Ectodermal cell (in vitro differentiated cells): ENCODE data around the gene BRICD5.

ENCODE experiments used
- H3K27ac ChIP-seq: 2 replicates; pipeline ENCODE4 v1.7.0; 2013; ENCODE audit warnings: mild to moderate bottlenecking, low read depth, low read length; ENCODE audit not compliant: insufficient read depth, poor library complexity, severe bottlenecking
- H3K27me3 ChIP-seq: 2 replicates; pipeline ENCODE4 v1.7.0; 2013; ENCODE audit warnings: mild to moderate bottlenecking, low read length; ENCODE audit not compliant: insufficient read depth, control insufficient read depth, poor library complexity, severe bottlenecking
- H3K36me3 ChIP-seq: one replicate; pipeline ENCODE4 v1.7.0; 2013; ENCODE audit warnings: low read length; ENCODE audit not compliant: control insufficient read depth, insufficient read depth
- H3K4me1 ChIP-seq: one replicate; pipeline ENCODE4 v1.7.0; 2013; ENCODE audit warnings: low read length; ENCODE audit not compliant: control insufficient read depth, insufficient read depth
- H3K4me3 ChIP-seq: 2 replicates; pipeline ENCODE4 v1.7.0; 2013; ENCODE audit warnings: low read depth, low read length, control low read depth; ENCODE audit not compliant: insufficient read depth
- H3K9me3 ChIP-seq: 2 replicates; pipeline ENCODE4 v1.7.0; 2013; ENCODE audit warnings: mild to moderate bottlenecking, low read length, moderate library complexity; ENCODE audit not compliant: control insufficient read depth
- WGBS, 2 experiments: methylation state at CpG; one replicate each; pipeline ENCODE4 v1.1.7; 2013; ENCODE audit warnings: missing lambda C conversion rate in 2 of 2; 5-methylcytosine and 5-hydroxymethylcytosine counted together

BRICD5 gene

DNA sequence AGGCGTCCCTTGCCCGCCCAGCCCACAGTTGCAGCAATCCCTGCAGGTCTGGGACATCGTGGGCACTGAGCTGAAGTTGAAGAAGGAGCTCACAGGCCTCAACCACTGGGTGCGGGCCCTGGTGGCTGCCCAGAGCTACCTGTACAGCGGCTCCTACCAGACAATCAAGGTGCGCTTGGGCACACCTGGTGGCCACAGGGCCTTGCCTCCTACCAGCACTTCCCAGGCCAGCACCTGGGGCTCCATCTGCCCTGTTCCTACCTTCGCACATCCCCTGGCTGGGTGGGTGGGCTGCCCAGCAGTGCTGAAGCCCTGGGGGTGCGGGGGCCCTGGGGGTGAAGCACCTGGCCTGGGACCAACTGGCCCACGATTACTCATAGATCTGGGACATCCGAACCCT is 35.2 kb downstream of the BRICD5 start:
- Histone ChIP-seq H3K27ac (no peak overlapping the region), H3K9me3 (no peaks in the 10 kb centered on the region), H3K4me1 (no peaks in the 10 kb centered on the region), H3K4me3 (no peak overlapping the region), H3K36me3 (peaks cover 18% of the 10 kb centered on the region), H3K27me3 (no peaks in the 10 kb centered on the region)
- 94 to 96% methylated on average over 10 of the region's 10 CpGs for WGBS, 2 experiments

GRCh38 chr16:2174396-2175131 is 36.1 kb downstream of the BRICD5 start:
- H3K27ac ChIP-seq, result no peak overlapping the region
- no peaks in the 10 kb centered on the region for H3K27me3 ChIP-seq
- H3K9me3 ChIP-seq, result no peaks in the 10 kb centered on the region
- WGBS, 2 experiments, result 95 to 96% methylated on average over 21 of the region's 21 CpGs
- no peaks in the 10 kb centered on the region for H3K4me1 ChIP-seq
- peaks cover 18% of the 10 kb centered on the region for H3K36me3 ChIP-seq
- no peak overlapping the region for H3K4me3 ChIP-seq

DNA sequence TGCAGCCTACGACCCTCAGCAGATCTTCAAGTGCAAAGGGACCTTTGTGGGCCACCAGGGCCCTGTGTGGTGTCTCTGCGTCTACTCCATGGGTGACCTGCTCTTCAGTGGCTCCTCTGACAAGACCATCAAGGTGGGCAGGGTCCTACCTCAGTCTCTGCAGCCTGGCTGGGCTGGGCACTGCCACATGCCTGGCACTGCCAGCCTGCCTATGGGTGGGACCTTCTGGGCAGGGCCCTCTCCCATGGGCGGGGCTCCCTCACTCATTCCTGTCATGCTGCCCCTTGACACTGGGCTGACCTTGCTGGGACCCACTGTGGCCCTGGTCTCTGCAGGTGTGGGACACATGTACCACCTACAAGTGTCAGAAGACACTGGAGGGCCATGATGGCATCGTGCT is 36.7 kb downstream of the BRICD5 start:
- WGBS, 2 experiments, result 94 to 97% methylated on average over 4 of the region's 4 CpGs
- peaks cover 21% of the 10 kb centered on the region for H3K36me3 ChIP-seq
- no peak overlapping the region for H3K27ac ChIP-seq
- H3K9me3 ChIP-seq, result no peaks in the 10 kb centered on the region
- no peaks in the 10 kb centered on the region for H3K4me1 ChIP-seq
- H3K4me3 ChIP-seq, result no peak overlapping the region
- H3K27me3 ChIP-seq, result no peaks in the 10 kb centered on the region

DNA sequence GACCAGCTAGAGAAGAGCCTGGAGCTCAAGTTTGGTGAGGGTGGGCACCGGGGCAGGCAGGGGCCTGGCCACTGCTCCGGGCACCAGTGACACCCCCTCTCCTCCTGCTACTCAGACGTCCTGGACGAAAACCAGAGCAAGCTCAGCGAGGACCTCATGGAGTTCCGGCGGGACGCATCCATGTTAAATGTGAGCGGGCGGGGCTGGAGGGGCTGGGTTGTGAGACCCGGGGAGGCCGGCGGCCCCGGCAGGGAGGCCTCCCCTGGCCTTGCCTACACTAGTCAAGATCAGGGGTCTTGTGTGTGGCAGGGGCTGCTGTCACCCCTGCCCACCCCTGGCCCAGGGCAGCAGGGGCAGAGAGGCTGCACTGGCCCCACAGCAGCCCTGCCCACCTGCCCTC is 37.3 kb downstream of the BRICD5 start:
- no peaks in the 10 kb centered on the region for H3K9me3 ChIP-seq
- no peak overlapping the region for H3K4me3 ChIP-seq
- 91 to 97% methylated on average over 14 of the region's 14 CpGs for WGBS, 2 experiments
- H3K27ac ChIP-seq, result no peak overlapping the region
- no peaks in the 10 kb centered on the region for H3K4me1 ChIP-seq
- H3K27me3 ChIP-seq, result no peaks in the 10 kb centered on the region
- peaks cover 21% of the 10 kb centered on the region for H3K36me3 ChIP-seq

GRCh38 chr16:2172688-2173335 is 37.9 kb downstream of the BRICD5 start:
- Histone ChIP-seq H3K4me1 (no peaks in the 10 kb centered on the region), H3K4me3 (no peak overlapping the region), H3K9me3 (no peaks in the 10 kb centered on the region), H3K27me3 (no peaks in the 10 kb centered on the region), H3K27ac (no peak overlapping the region), H3K36me3 (peaks cover 21% of the 10 kb centered on the region)
- WGBS, 2 experiments, result 95% methylated on average over 29 of the region's 29 CpGs

DNA sequence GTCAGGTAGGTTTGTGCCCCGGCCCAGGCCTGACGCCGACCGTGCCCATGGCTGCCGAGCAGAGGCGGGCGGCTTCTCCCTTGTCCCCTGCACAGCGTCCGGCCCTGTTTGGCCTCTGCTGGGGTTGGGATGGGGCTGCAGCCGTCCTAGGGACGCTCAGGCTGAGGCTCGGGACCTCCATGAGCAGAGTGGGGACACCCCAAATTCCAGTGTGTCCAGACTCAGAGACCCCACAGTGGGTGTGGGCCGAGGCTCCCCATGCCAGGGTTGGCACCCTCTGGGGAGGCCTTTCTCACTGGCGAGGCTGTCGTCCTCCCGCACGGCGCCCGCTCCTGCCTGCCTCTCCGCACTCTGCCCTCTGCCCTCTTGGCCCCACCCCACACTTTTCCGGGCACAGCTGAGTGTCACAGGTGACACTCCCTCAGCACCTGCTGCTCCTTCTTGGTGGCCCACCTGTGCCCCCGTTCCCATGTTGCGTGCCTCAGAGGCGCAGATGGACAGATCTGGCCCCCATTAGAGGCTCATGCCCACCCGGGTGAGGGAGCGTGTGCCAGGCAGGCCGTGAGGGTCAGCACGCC is 39.0 kb downstream of the BRICD5 start:
- 96 to 97% methylated on average over 28 of the region's 28 CpGs for WGBS, 2 experiments
- H3K4me3 ChIP-seq, result no peak overlapping the region
- no peaks in the 10 kb centered on the region for H3K9me3 ChIP-seq
- no peaks in the 10 kb centered on the region for H3K4me1 ChIP-seq
- H3K27me3 ChIP-seq, result no peaks in the 10 kb centered on the region
- H3K27ac ChIP-seq, result no peak overlapping the region
- peaks cover 21% of the 10 kb centered on the region for H3K36me3 ChIP-seq

- H3K36me3 ChIP-seq, result peaks cover 21% of the 10 kb centered on the region
- WGBS, 2 experiments, result 96% methylated on average over 47 of the region's 47 CpGs
Observed at GRCh38 chr16:2170587-2171435, 39.9 kb downstream of the BRICD5 start.

DNA sequence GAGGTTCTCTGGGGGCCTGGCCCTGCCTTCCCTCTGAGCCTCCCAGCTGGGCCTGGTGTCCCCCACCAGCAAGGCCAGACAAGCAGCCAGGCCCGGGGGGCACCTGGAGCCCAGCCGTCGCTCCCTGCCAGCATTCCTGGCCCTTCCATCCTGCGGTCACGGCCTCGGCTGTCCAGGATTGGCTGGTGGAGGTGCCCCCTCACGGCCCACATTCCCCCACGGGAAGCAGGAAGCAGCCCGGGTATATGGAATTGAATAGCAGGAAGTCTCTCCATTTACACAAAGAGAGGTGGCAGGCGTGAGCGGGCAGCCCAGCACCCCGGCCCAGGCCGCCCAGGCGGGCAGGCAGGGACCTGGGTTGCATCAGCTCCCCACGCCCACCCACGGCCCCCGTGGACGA is 40.6 kb downstream of the BRICD5 start:
- Histone ChIP-seq H3K9me3 (no peaks in the 10 kb centered on the region), H3K4me1 (no peaks in the 10 kb centered on the region), H3K27me3 (no peaks in the 10 kb centered on the region), H3K36me3 (peaks cover 18% of the 10 kb centered on the region), H3K27ac (no peak overlapping the region), H3K4me3 (no peak overlapping the region)
- 95 to 97% methylated on average over 18 of the region's 18 CpGs for WGBS, 2 experiments

More at GRCh38 chr16:2170587-2171435, 39.9 kb downstream of the BRICD5 start:
- Histone ChIP-seq H3K4me3 (no peak overlapping the region), H3K27me3 (no peaks in the 10 kb centered on the region), H3K4me1 (no peaks in the 10 kb centered on the region), H3K27ac (no peak overlapping the region), H3K9me3 (no peaks in the 10 kb centered on the region)

DNA sequence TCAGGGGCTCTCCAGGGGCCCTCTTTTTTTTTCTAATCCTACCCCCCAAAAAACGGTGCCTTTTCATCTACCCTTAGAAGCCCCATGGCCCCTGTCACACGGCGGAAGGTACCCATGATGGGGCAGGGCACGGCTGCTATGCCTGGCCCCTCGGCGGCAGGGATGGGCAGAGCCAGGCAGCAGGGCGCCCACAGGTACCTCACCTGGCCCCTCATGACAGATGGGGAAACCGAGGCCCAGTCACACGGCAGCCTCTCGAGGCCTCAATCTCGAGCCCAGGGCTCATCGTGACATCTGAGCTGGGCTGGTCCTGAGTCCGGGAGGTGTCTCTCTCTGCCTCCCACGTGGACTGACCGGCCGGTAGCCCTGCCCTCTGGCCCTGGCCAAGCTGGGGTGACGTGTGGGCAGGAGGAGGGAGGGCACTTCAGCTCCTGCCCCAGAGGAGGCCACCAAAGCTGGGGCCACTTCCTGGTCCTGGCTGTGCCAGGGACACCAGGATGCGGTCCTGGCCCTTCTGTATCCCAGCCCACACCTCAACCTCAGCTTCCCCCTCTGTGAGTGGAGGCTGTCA is 43.5 kb downstream of the BRICD5 start:
- WGBS, 2 experiments, result 94 to 95% methylated on average over 18 of the region's 18 CpGs
- Histone ChIP-seq H3K4me1 (no peaks in the 10 kb centered on the region), H3K9me3 (no peaks in the 10 kb centered on the region), H3K4me3 (no peak overlapping the region), H3K36me3 (peaks cover 9% of the 10 kb centered on the region), H3K27ac (no peak overlapping the region), H3K27me3 (no peaks in the 10 kb centered on the region)
